Measurements from ENCODE around the gene COL4A2.

GRCh38 chr13:110430391-110431336, 123.6 kb downstream of the COL4A2 start:
- TF ChIP-seq, protein P1, sequence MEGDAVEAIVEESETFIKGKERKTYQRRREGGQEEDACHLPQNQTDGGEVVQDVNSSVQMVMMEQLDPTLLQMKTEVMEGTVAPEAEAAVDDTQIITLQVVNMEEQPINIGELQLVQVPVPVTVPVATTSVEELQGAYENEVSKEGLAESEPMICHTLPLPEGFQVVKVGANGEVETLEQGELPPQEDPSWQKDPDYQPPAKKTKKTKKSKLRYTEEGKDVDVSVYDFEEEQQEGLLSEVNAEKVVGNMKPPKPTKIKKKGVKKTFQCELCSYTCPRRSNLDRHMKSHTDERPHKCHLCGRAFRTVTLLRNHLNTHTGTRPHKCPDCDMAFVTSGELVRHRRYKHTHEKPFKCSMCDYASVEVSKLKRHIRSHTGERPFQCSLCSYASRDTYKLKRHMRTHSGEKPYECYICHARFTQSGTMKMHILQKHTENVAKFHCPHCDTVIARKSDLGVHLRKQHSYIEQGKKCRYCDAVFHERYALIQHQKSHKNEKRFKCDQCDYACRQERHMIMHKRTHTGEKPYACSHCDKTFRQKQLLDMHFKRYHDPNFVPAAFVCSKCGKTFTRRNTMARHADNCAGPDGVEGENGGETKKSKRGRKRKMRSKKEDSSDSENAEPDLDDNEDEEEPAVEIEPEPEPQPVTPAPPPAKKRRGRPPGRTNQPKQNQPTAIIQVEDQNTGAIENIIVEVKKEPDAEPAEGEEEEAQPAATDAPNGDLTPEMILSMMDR (IDR thresholded peaks at IDR 0.05) = no peak
- TF ChIP-seq POLR2A (IDR thresholded peaks at IDR 0.05) = no peak
